SK-MEL-5 (cell line): ENCODE data around the gene GLRX. TPM values are rescaled to one million over a fixed set of nuclear protein-coding genes. Genes with fewer than 3 reads are reported as not detected.

Source experiments
- DNase-seq: peaks from one replicate; pipeline ENCODE4 v3.0.0-alpha.2; 2016; ENCODE audit warnings: low read depth, low spot score
- in situ Hi-C: cut with HindIII; loops from 2 replicates; pipeline ENCODE4 v1.10.0; 2016; ENCODE audit warnings: low sequenced_read_pairs, high pct_unique_total_duplicates, low pct_unique_long_range_greater_than_20kb
- total RNA-seq: library from RNA; depleted of rRNA; stranded (reverse); fragments of >200 nt; shearing (Covaris generic); gene quantifications from 2 replicates; pipeline ENCODE4 v1.2.3, GENCODE V29; 2014

The GLRX gene
- total RNA-seq, 1 experiment from 2014 or later = 8.1 TPM

DNA sequence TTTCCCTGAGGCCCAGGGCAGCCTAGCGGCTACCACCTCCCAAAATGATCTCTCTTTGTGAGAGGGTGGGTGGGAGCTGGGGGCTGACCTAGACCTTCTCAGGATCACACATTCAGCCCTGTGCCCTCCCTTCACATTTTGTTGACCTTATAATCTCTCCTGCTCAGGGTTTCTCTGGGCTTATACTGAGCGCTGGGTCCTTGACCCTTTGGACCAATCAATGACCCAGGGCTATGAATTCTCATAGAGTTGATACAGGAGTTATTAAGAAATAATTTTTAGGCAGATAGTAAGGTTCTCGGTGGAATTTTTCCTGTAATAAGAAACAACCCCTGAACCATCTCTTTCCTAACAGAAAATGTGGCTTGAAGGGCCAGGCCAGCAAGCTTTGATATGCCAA is 22.0 kb downstream of the GLRX start:
- DNase-seq = no peak
- in situ Hi-C loops = no loop called here

DNA sequence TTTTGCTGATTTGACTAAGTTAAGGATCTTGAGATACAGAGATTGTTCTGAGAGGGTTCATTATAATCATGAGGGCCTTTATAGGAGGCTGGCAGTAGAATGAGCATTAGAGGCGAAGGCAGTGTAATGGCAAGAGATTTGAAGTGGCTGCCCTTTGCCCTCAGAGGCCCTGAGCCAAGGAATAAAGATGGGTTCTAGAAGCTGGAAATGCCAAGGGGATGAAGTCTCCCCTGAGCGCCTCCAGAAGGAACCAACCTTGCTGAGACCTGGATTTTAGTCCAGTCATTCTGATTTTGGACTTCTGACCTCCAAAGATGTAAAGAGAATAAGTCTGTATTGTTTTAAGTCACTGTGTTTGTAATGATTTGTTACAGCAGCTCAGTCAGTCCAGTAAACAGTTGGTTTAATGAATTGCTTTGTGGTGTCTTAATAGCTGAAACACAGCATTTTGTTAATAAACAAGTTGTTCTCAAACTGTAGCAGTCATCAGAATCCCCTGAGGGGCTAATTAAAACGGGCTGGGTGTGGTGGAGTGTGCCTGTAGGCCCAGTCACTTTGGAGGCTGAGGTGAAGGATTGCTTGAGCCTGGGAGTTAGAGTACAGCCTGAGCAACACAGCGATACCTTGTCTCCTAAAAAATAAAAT is 23.2 kb downstream of the GLRX start:
- DNase-seq = no peak
- in situ Hi-C loops = no loop called here

DNA sequence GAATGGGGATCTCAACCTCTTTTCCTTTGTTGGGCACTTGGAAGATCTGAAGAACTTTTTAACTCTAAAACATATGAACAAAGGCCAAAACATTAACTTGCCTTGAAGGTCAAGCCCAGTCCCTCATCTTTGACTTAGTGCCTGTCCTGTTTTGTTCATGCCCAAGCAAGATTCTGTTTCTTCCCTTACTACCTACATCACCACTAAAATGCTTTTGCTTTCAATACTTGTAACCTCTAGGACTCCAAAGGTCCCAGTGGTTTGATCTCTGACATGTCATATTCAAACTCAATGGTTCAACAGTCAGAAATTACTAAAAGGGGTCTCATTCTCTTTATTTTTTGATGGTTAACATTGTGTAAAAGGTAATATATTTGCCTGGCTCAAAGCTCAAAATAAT is 24.0 kb downstream of the GLRX start:
- DNase-seq = no peak
- in situ Hi-C loops = no loop called here

DNA sequence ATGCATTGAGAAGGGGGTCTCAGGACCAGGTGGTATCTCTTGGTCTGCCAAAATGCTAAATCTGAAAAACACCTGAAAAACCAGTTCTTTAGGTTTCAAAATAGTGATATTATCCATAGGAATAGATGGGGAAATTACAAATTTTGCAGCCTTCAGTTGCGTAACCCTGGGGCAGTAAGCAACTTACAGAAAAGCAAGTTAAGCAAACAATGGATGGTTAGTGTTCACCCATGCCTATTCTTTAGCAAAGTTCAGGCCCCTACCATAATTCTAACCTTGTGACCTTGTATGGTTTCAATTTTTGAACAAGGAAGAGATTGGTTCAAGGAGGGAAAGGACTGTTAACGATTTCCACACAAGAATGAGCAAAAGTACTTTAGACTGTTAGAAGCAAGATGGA is 24.5 kb downstream of the GLRX start:
- in situ Hi-C loops = no loop called here
- no peak for DNase-seq

DNA sequence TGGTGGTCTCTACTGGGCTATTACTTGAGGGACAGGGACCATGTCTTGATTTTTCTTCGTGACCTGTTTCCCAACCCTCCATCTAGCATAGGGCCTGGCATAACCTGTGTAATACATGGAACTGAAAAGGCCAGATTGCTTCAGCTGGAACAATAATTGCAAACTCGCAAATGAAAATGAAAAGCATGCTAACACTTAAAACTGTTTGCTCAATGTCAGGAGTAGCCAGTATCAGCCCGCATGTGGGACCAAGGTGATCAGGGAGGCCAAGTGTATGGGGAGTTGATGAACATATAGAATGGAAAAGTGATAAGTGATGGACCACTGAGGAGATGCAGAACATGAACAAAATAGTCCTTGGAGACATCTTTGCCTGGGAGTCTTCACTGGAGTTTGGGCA is 25.2 kb downstream of the GLRX start:
- DNase-seq = no peak
- in situ Hi-C loops = no loop called here

DNA sequence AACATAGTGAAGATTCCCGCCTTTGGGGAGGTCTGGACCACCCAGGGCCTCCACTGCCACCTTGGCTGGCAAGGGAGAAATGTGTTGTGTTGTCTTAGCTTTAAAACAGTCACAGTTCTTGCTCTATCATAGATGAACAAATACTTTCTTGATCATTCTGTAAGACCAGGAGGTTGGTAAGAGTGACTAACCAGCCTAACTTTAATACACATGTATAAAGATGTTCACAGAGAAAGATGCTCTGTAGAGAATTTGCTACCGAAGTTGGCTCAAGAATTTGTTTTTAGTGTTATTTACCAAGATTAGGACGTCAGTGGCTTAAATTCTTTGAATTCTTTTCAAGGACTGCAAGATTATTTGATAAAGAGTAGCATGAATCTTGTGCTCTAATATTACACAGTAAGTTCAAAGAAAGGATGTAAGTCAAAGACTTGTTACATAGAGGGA is 28.4 kb downstream of the GLRX start:
- no peak for DNase-seq
- in situ Hi-C loops = no loop called here

DNA sequence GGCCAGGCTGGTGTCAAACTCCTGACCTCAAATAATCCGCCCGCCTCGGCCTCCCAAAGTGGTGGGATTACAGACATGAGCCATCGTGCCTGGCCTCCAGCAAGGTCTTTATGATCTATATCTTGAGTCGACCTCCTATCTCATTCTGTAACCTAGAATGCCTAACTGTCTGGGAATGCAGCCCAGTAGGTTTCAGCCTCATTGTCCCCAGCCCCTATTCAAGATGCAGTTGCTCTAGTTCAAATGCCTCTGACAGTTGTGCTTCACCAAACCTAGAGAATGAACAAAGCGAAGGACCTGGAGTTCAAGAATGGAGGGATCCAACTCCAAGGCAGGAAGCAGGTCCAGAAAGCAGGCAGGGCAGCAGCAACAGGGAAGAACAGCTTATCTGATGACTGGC is 30.8 kb downstream of the GLRX start:
- in situ Hi-C loops = no loop called here
- DNase-seq = no peak

DNA sequence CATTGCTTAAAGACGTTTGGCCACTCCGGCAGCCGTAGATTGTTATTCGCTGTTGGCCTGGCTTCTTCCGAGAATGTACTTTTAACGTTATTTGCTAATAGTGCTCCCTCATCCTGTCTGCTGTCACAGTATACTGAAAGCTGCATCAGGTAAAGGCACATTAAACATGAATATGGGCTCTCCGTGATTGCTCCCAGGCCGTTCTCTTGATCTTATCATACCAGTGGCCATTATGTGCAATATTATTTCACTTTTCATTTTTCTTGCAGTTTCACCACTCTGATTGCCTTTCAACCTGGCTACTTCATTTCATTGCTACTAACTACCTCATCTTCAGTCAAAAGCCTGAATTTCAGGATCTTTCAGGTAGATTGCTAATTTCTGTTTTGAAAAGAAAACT is 34.0 kb downstream of the GLRX start:
- in situ Hi-C loops = no loop called here

DNA sequence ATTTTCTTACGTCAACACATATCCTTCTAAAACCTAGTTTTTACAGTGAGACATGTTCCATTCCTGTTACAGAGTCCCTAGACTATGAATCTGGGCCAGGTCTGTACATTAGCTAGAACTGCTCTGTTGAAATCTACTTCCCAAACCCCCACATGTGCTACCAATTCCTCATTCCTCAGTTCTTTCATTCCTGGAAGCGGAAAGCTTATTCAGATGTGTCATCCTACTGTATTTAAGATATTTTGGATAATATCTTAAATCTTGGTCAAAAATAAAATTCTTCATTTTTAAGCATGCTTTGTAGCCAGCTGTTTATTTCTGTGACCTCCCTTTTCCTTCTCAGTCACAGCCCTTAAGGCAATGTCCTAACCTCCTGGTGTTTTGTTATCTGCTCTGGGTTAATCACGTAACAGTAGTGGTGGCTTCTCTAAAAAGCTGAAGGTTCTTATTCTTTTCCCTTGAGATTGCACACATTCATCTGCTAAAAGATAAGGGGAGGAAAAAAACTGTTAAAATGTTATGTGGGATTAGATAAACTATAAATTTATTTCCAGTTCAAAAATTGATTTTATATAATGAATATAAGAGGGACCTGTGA is 35.6 kb downstream of the GLRX start:
- in situ Hi-C loops = no loop called here
- DNase-seq = no peak

More for the DNA sequence above, 34.0 kb downstream of the GLRX start:
- no peak for DNase-seq

DNA sequence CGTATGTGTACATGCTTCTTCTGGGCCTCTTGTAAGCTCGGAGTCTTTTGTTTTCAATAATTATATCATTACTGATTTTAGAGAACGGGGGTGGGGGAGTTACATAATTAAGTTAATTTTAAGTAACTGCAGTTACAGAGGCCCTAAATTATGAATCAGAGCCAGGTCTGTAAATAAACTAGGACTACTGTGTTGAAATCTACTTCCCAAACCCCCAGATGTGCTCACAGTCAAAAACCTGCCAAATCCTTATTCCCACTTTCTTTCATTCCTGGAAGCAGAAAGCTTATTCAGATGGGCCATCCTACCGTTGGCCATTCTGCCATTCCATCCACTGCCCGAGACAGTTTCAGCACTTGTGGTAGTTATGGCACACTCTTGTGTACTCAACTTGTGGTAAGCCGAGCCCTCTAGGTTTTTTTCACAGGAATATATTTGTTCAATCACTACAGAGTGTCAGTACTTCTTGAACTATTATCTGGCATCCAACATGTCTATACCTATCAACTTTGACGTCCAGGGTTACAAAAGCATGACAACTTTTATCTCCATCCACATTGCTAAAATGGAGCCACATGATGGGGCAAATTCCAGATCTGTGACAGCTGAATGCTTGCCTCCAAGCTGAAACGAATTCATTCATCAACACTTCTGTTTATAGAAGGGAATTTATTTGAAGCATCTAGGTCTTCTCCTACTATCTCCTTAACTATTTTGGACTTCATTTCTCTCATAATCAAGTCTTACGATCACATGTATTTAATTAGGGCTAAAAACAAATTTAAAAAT is 37.8 kb downstream of the GLRX start:
- in situ Hi-C loops = no loop called here
- DNase-seq = no peak

DNA sequence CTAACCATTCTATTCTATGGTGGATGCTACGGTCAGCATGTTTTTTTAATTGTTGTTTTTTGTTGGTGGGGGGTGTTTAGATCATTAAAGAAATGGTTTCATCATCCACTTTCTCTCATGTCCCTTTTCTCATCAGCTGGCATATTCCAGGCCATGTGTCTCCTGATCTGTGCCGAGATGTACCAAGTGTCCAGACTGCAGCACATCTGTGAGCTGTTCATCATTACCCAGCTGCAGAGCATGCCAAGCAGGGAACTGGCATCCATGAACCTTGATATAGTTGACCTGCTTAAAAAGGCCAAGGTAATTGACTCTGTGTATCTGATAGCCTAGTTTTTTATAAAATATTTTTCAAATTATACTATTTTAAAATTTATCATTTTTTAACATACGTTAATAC is 38.9 kb downstream of the GLRX start:
- DNase-seq = no peak
- in situ Hi-C loops = no loop called here

DNA sequence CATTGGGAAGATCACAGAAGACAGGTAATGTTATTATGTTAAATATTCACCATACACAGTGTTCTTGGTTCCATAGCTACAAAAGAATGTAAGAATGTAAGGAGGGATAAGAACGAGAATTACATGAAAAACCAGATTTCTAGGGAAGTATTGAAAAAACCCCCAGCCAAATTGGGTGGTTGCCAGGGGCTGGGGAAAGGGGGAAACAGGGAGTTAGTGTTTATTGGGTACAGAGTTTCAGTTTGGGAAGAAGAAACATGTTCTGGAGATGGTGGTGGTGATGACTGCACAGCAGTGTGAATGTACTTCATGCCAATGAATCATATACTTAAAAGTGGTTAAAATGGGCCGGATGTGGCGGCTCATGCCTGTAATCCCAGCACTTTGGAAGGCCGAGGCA is 40.3 kb downstream of the GLRX start:
- in situ Hi-C loops = no loop called here
- no peak for DNase-seq

DNA sequence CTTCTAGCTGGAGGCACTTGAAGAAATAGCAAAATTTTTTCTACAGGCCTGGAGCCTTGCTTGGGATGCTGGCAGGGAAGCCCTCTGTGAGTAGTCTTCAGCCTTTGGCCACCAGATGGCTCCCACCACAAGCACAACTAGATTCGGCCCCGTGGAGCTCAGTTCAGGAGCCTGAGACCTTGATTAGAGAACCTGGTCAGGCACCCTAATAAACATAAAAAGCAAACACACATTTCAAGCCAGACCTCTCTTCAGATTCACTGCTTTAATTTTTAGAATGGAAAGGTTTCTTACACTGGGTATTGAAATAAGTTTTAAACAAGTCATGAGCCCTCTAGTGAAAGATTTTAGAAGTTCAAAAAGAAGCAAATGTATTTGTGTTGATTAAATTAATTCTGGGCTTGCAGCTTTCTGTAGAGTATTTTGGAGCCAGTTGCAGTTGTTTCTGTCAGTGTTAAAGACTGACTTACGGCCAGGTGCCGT is 41.4 kb downstream of the GLRX start:
- in situ Hi-C loops = no loop called here
- DNase-seq = peak; percentile 88

DNA sequence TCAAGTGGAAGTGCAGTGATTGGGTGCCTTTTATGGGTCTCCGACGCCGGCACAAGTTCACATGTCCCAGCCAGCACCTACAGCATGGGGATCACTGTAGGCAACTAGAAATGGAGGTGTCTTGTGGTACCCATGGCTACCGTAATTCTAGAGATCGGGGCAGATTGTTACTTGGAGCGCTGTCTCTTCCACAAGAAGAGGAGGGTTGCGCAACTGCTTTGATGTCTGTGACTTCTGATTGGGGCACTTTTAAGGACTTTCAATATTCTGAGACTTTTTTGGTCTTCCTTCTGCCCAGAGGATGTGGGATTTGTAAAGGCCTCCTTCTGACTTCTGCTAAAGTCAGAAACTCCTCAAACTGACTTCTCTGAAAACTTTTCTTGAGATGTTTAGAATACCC is 41.9 kb downstream of the GLRX start:
- in situ Hi-C loops = no loop called here
- no peak for DNase-seq

DNA sequence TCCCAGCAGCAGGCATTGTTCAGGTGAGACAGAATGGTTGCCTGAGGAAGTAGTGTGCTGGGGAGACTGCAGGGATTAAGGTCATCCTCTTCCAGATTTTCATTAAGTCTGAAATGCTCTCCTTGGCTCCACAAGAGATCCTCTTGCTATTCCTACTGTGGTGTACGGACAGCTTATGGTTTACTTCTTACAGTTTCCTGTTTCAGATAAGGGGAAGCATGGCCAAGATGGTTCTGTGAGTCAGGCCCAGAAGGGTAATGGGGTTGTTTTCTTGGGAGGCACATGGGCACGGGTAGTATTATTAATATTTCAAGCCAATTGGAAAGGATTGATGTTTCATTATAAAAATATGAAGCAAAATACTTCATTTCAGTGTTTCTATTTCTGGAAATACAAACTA is 42.9 kb downstream of the GLRX start:
- no peak for DNase-seq

DNA sequence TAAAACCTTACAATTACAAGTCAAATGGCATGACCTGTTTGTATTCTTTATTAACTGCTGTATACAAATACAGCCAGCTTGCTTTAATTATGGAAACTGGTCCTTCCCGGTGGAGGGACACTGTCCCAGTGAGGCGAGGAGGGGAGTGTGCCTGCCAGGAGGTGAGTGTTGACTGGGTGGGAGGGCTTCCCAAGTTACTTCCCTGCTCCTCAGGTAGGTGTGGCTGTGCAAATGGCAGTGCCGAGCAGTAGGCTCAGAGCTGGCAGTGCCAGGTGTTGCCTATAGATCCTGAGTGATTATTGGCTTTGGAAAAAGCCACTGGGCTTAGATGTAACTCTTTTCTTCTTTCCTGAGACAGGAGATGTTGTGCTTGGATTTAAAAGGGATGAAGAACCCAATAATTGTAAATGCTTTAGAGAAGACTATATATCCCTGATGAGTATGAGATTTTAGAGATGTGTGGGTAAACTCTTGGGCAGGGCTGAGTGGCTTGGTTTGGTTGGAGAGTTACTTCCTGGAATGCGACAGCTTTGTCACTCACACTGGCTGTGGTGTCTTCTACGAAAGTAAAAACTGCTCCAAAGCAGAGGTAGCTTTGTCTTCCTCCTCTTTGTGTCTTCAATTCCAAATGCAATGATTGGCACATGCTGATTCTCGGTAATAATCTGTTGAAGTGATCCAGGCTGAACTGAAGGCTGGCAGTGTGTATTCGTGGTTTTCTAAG is 43.7 kb downstream of the GLRX start:
- no peak for DNase-seq
- in situ Hi-C loops = no loop called here

More for the DNA sequence above, 42.9 kb downstream of the GLRX start:
- in situ Hi-C loops = no loop called here

DNA sequence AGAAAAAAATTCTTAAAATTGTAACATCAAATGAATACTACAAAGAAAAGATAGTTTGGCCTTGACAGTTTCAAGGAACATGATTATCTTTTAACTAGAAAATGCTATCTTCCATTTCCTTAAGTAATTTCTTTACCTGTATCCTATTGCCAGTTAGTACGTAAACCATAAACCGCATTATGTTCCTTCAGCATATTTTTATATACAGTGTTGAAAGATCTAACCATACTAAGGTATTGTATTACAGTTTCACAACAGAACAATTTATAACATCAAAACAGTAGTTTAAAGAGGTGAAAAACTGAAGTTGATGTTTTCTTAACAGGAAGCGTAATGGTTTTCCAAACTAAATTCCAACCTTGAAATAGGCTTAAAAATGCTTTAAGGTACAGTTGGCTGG is 45.1 kb downstream of the GLRX start:
- in situ Hi-C loops = no loop called here
- DNase-seq = no peak
